ENCODE results near the gene PMF1. TPM values are rescaled to one million over a fixed set of nuclear protein-coding genes. Genes with fewer than 3 reads are reported as not detected.
"Not testable (repeated sequence)": the region's sequence is repeated elsewhere in the genome, so short reads cannot be mapped to it uniquely, and the experiment has no call there.

The PMF1 gene
- polyA plus RNA-seq = 100 to 1,000 TPM in 2 of 3 donors, 10 to 100 TPM in 1; 67.3 to 122 (median 100) TPM

- Mint-ChIP-seq H3K4me1 (peaks cover 28 to 37% of the 10 kb centered on the region in 2 donors), H3K9me3 (no peaks in the 10 kb centered on the region), H3K27me3 (ENCODE audit: low read depth in 3 of 3) (peaks cover 0 to 6% (median 2%) of the 10 kb centered on the region in 3 donors), H3K27ac (peak within 1 kb of the TSS; percentile 97 to 99 (median 98)), H3K36me3 (peaks cover 0 to 22% (median 6%) of the 10 kb centered on the region in 3 donors), H3K4me3 (peak within 1 kb of the TSS; percentile 90 to 99 (median 97))
- DNase-seq = peak; percentile 95
These were observed at the start of gene PMF1 for GRCh38 chr1:156212833-156213643. TSS of gene PMF1 (plus strand) at chr1:156213007. CDS start at chr1:156213016, 9 bp downstream.

GRCh38 chr1:156163712-156164111, 49.1 kb upstream of the PMF1 start:
- DNase-seq = no peak
- H3K27me3 Mint-ChIP-seq (ENCODE audit: low read depth in 3 of 3) = peaks cover 0 to 7% (median 2%) of the 10 kb centered on the region in 3 donors
- H3K27ac Mint-ChIP-seq = no peak overlapping the region
- no peaks in the 10 kb centered on the region for H3K36me3 Mint-ChIP-seq
- peaks cover 11 to 13% of the 10 kb centered on the region in 2 donors for H3K4me1 Mint-ChIP-seq
- H3K4me3 Mint-ChIP-seq = no peak overlapping the region
- H3K9me3 Mint-ChIP-seq = no peaks in the 10 kb centered on the region

GRCh38 chr1:156164125-156164831, 48.5 kb upstream of the PMF1 start:
- H3K36me3 Mint-ChIP-seq = no peaks in the 10 kb centered on the region
- H3K27ac Mint-ChIP-seq = no peak overlapping the region
- peaks cover 0 to 7% (median 2%) of the 10 kb centered on the region in 3 donors for H3K27me3 Mint-ChIP-seq (ENCODE audit: low read depth in 3 of 3)
- no peak overlapping the region for H3K4me3 Mint-ChIP-seq
- H3K9me3 Mint-ChIP-seq = no peaks in the 10 kb centered on the region
- H3K4me1 Mint-ChIP-seq = peaks cover 11 to 13% of the 10 kb centered on the region in 2 donors
- no peak for DNase-seq

GRCh38 chr1:156165083-156165482, 47.7 kb upstream of the PMF1 start:
- H3K4me3 Mint-ChIP-seq = no peak overlapping the region
- H3K27me3 Mint-ChIP-seq (ENCODE audit: low read depth in 3 of 3) = peaks cover 0 to 5% (median 2%) of the 10 kb centered on the region in 3 donors
- no peaks in the 10 kb centered on the region for H3K9me3 Mint-ChIP-seq
- peaks cover 9 to 13% of the 10 kb centered on the region in 2 donors for H3K4me1 Mint-ChIP-seq
- H3K27ac Mint-ChIP-seq = peak overlapping the region in 1 of 6 donors; percentile 17
- no peaks in the 10 kb centered on the region for H3K36me3 Mint-ChIP-seq
- no peak for DNase-seq

GRCh38 chr1:156167536-156167935, 45.3 kb upstream of the PMF1 start:
- H3K4me1 Mint-ChIP-seq = no peaks in the 10 kb centered on the region
- H3K27ac Mint-ChIP-seq = no peak overlapping the region
- no peaks in the 10 kb centered on the region for H3K36me3 Mint-ChIP-seq
- H3K9me3 Mint-ChIP-seq = no peaks in the 10 kb centered on the region
- DNase-seq = no peak
- H3K27me3 Mint-ChIP-seq (ENCODE audit: low read depth in 3 of 3) = peaks cover 0 to 3% (median 2%) of the 10 kb centered on the region in 3 donors
- H3K4me3 Mint-ChIP-seq = no peak overlapping the region

GRCh38 chr1:156172696-156173470, 39.9 kb upstream of the PMF1 start:
- H3K27me3 Mint-ChIP-seq (ENCODE audit: low read depth in 3 of 3) = peaks cover 0 to 6% (median 2%) of the 10 kb centered on the region in 3 donors
- no peak overlapping the region for H3K27ac Mint-ChIP-seq
- H3K36me3 Mint-ChIP-seq = no peaks in the 10 kb centered on the region
- DNase-seq = no peak
- no peaks in the 10 kb centered on the region for H3K4me1 Mint-ChIP-seq
- H3K9me3 Mint-ChIP-seq = no peaks in the 10 kb centered on the region
- no peak overlapping the region for H3K4me3 Mint-ChIP-seq

GRCh38 chr1:156176610-156177210, 36.1 kb upstream of the PMF1 start:
- no peak overlapping the region for H3K27ac Mint-ChIP-seq
- peaks cover 0 to 11% (median 8%) of the 10 kb centered on the region in 3 donors for H3K27me3 Mint-ChIP-seq (ENCODE audit: low read depth in 3 of 3)
- no peaks in the 10 kb centered on the region for H3K9me3 Mint-ChIP-seq

GRCh38 chr1:156177919-156178654, 34.7 kb upstream of the PMF1 start:
- DNase-seq = no peak
- Mint-ChIP-seq H3K27me3 (ENCODE audit: low read depth in 3 of 3) (peaks cover 0 to 9% (median 8%) of the 10 kb centered on the region in 3 donors), H3K4me3 (no peak overlapping the region), H3K27ac (no peak overlapping the region), H3K36me3 (no peaks in the 10 kb centered on the region), H3K4me1 (no peaks in the 10 kb centered on the region), H3K9me3 (no peaks in the 10 kb centered on the region)

More at GRCh38 chr1:156176610-156177210, 36.1 kb upstream of the PMF1 start:
- no peak for DNase-seq
- H3K4me1 Mint-ChIP-seq = no peaks in the 10 kb centered on the region
- H3K4me3 Mint-ChIP-seq = no peak overlapping the region
- no peaks in the 10 kb centered on the region for H3K36me3 Mint-ChIP-seq

GRCh38 chr1:156180471-156180870, 32.3 kb upstream of the PMF1 start:
- no peak overlapping the region for H3K27ac Mint-ChIP-seq
- H3K36me3 Mint-ChIP-seq = no peaks in the 10 kb centered on the region
- peaks cover 0 to 9% (median 3%) of the 10 kb centered on the region in 3 donors for H3K27me3 Mint-ChIP-seq (ENCODE audit: low read depth in 3 of 3)
- H3K4me3 Mint-ChIP-seq = no peak overlapping the region
- H3K4me1 Mint-ChIP-seq = no peaks in the 10 kb centered on the region
- no peaks in the 10 kb centered on the region for H3K9me3 Mint-ChIP-seq
- DNase-seq = no peak

- not testable (repeated sequence) for H3K4me1 Mint-ChIP-seq; H3K9me3 Mint-ChIP-seq; H3K27ac Mint-ChIP-seq; H3K4me3 Mint-ChIP-seq; H3K36me3 Mint-ChIP-seq; DNase-seq; H3K27me3 Mint-ChIP-seq (ENCODE audit: low read depth in 3 of 3)
These were observed 31.3 kb upstream of the PMF1 start for GRCh38 chr1:156181391-156181924.

- H3K27me3 Mint-ChIP-seq (ENCODE audit: low read depth in 3 of 3); H3K4me3 Mint-ChIP-seq; H3K36me3 Mint-ChIP-seq; H3K27ac Mint-ChIP-seq; H3K4me1 Mint-ChIP-seq; H3K9me3 Mint-ChIP-seq; DNase-seq: not testable (repeated sequence)
These were observed 30.6 kb upstream of the PMF1 start for GRCh38 chr1:156182010-156182779.

All from immature natural killer cell (primary cell).